8988T (cell line): ENCODE measurements around the gene RAB15.
A peak's percentile ranks its signal among the peaks of the same experiment; 100 is the strongest.
"Not testable (repeated sequence)": the region's sequence is repeated elsewhere in the genome, so short reads cannot be mapped to it uniquely, and the experiment has no call there.

Experiments used
- DNase-seq: peaks from one replicate; pipeline ENCODE4 v3.0.0; 2011

Gene RAB15

DNA sequence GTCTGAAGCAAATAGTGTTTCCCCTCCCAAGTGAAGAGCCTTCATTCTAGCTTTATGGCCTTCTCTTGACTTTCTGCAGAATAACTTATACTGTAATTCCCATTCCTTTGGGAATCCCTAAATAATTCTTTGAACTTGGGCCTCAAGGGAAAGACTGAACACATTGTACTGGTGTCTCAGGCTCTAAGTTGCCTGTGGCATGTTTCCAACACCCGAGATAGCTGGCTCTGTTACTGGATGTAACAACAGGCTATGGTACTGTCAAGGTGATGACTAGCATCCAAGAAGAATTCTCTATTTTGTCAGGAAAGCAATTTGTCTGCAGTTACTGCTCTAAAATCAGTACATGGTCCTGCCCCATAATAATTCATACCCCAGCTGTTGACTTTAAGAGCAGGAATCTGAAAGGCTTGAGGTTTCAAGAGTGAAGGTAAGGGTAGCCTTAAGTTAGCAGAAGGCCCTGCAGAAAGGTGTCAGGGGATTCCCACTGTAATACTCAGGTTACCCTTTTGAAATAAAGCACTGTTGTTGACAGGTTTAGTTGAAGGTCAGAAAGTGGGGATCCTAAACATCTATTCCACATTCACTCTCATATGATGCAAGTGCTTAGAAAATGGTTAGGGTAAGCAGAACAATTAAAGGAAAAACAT, 34.8 kb downstream of the RAB15 start:
- no peak for DNase-seq

- no peak for DNase-seq
Measured at GRCh38 chr14:64935508-64935907, 36.6 kb downstream of the RAB15 start.

- DNase-seq, result no peak
Measured at GRCh38 chr14:64934338-64934929, 37.7 kb downstream of the RAB15 start.

DNA sequence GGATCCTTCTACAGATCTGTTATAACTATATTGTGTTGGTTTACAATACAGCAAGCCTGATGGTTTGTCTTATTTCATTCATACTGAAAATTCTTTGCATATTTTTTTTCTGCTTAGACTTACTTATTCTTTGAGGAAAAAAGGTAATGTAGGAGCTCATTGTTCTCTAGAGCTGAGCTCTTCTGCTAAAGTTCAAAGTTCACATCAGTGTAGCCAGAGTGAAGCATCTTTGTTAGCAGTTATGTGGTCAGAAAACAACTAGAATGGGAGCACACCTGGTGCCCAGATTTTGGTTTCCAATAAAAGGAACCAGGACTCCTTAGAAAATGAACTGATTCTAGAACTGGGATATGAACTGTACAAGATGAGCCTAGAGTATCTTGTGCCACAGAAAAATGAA, 39.9 kb downstream of the RAB15 start:
- DNase-seq, result no peak

- no peak for DNase-seq
Measured at GRCh38 chr14:64931123-64931522, 41.0 kb downstream of the RAB15 start.

DNA sequence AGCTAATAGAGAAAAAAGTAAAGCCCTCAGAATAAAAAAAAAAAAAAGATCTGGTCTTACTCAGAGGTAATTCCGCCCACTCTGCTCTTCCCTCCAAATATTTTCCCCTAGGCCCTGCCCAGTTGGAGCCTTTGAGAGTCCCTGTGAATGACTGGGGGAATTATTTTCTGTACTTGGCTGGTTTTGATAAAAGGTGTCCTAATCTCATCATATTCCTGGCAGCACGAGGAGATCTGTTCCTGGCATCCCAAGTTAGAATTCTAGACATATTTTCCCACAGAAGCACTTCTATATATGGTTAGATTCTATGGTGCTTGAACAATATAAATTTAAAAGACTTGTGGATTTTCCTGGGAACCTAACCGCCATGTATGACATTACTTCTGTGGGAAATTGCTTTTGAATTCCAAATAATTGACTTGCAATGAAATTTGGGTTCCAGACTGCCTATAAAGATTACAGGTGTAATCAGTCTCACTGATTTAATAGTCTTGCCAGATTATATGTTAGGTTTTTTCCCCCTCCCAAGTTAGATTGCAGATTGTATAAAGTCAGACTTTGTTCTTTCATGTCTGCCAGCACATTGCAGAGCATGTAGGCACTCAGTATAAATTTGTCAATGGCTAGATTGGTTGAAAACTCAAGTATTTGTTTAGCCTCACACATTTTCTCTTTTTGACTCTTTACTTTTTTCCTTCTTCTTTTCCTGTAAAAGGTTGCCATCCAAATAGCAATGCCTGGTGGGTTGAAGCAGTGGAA, 41.9 kb downstream of the RAB15 start:
- no peak for DNase-seq

- no peak for DNase-seq
Measured at GRCh38 chr14:64929014-64929359, 43.1 kb downstream of the RAB15 start.

DNA sequence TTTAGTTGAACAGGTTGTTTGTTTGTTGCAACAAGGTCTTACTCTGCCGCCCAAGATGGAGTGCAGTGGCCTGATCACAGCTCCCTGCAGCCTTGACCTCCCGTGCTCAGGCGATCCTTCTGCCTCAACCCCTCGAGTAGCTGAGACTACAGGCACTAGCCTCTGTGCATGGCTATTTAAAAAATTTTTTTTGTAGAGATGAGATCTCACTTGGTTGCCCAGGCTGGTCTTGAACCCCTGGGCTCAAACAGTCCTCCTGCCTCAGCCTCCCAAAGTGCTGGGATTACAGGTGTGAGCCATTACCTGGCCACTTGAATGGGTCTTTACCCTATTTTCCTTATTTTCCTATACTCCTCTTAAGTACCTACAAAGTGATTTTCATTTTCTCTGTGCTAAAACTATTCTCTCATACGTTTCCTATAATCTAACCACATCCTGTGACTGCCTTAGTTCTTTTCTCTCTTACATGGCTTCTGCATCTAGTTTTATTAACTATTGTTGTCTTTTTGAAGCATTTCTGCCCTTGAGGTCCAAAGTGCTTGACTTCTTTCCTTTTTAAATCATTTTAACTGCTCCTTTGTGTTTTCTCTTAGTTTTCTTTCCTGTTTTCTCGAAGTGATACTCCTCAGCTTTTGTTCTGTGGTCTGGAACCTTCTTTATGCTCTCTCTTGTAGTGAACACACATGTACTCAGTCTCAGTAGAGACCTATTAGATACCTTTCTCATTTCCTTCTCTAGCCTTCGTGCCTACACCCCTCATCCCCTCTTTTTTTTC, 43.7 kb downstream of the RAB15 start:
- no peak for DNase-seq

DNA sequence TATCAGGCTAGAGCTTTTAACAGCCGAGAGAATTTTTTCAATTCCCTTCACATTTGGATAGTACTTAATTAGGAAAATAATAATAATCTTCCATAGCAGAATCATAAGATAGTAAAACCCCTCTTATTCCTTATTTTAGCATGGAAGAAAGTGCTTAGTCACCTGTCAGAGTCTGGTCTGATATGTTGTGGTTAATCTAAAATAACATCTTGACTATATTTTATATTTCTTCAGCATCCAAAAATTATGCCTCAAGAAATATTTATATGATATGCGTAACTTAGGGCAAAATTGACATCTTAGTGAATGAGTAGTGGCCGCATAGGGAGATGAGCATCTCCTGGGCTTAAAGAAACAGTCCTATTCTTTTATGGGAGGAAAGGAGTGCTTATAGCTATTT, 45.1 kb downstream of the RAB15 start:
- DNase-seq, result no peak

DNA sequence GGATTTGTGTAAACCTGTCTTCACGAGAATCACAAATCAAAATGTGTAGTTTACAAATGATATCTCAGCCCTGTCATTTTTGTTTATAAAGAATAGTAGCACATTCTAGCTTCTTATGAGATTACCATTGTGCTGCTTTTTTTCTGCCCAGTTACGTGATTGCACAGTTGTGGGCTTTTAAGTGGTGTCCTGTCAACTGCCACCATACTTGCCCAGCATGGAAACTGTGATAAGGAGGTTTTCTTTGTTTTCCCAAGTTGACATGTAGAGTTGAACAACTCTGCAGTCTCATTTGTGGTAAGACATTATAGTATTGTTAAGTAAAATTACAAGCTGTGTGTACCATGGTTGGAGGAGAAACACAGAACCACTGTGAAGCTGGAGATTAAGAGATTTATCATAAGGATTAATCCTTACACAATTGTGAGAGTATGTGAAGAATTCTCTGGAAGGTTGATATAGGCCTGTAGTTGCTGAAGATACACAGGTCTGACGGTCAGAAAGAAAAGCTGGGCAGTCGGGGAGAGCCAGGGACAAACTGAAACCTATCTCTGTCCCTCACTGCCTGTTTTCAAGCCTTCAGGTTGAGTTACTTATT, 45.6 kb downstream of the RAB15 start:
- DNase-seq, result no peak

- DNase-seq, result no peak
Measured at GRCh38 chr14:64923015-64923414, 49.1 kb downstream of the RAB15 start.

DNA sequence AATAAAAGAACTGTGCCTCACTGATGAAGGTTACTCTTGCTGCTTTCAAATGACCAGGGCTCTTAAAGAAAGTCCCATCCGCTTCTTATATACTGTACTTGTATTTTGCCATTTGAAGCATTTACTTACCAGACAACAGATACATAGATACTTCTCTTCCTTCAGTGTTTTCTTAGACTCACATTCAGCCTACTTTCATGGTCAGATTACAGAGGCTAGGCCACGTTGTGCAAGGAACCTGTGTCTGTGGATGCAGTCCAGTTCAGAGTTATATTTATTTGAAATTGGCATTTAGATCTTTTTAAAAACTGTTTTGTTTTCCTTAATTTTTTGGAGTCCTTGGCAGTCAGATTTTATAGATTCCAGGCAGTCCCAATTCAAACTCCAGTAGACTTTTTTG, 51.7 kb downstream of the RAB15 start:
- DNase-seq, result no peak

- no peak for DNase-seq
Measured at GRCh38 chr14:64919618-64920017, 52.5 kb downstream of the RAB15 start.

DNA sequence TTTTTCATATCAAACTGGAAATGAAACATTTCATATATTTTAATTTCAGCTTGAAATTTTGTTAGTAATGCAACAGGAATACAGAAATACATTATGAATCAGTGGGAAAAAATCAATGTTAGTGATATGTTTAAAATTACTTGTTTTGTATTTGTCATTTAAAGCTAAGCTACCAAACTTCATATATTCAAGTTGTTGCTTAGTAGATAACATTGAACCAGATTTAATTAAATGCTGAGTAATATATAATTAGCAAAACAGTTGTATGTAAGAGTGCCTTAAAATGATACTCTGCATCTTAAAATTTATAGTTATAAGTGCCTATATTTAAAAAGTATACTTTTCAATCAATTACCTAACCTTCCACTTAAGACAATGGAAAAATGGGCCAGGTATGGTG, 52.9 kb downstream of the RAB15 start:
- DNase-seq, result no peak

DNA sequence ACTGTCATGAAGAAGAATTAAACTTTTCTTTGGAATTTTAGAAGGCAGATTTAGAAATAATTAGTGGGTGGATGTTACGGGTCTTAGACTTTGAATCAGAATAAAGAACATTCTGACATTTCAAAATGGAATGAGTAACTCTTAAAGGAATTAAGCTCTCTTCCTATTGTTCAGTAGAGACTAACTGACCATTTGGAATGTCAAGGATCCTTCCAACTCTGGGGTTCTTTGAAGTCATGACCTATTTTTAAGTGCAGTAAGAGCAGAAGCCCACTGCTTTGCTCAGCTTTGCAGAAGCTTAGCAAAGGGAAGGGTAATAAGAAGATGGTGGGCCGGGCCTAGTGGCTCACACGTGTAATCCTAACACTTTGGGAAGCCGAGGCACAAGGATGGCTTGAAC, 53.9 kb downstream of the RAB15 start:
- DNase-seq, result no peak

DNA sequence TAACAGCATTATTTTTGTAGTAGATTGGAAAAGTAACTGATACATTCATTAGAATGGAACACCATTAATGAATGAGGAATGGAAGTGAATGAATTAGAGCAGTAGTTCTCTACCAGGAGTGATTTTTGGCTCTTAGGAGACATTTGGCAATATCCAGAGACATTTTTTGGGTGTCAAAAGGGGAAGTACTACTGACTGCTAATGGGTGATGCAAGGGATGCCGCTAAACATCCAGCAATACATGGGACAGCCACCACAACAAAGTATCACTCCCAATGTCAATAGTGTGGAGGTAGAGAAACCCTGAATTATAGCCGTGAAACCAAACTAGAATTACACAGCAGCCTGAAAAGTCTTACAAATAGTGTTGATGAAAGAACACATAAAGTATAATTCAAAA, 56.3 kb downstream of the RAB15 start:
- DNase-seq, result no peak

DNA sequence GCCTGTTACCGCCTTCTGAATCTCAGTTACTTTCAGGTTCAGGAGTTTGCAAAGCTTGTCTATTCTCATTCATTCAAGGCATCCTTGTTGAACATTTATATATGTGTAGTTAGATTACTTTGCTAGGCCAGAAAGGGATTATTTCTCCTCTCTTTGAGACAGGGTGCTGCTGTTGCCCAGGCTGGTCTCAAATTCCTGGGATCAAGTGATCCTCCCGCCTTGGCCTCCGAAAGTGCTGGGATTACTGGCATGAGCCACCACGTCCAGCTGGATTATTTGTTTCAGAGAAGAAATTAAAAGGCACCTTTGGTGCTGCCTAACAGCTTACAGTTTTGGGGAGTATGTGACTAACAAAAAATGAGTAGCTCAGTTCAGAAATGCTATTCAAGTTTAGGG, 57.1 kb downstream of the RAB15 start:
- DNase-seq, result no peak

DNA sequence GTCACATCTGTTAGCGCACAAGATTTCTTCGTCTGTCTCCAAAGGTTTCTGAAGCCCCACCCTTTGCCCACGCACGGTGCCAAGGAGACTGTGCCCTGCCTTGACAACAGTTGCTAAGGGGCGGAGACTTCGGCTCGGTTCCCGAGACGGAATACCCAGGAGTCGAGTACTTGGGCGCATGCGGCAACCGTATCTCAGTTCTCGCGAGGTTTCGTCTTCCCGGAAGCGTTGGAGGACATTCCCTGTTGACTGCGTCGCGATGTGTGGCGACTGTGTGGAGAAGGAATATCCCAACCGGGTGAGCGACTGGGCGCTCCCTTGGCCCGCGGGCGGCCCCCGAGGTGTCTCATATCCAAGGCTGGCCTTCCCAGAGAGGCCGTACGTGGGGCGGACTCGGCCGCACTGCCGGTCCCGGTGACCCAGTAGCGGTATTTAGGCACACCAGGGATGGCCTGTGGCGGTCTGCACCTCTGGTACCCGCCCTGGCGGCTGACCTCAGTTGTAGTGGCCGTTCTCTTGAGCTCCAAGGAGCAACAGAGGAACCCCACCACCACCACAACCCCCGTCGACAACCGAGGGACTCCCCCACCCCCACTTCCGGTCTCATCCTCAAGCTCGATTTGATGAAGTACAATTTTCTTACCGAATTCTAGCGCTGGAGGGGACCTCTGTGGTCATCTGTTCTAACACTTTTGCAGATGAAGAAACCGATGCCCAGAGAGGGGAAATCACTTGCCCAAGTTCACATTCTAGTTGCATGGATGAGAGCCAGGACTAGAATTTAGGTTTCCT, 57.7 kb downstream of the RAB15 start, which contains the start of gene CHURC1:
Gene CHURC1, plus strand, starts transcription at position 219 of the 792 bp plus-strand sequence. Its CDS starts 41 bp downstream, at position 260.
- DNase-seq, result peak; percentile 64

GRCh38 chr14:64913477-64913876, 58.7 kb downstream of the RAB15 start:
- DNase-seq, result not testable (repeated sequence)

DNA sequence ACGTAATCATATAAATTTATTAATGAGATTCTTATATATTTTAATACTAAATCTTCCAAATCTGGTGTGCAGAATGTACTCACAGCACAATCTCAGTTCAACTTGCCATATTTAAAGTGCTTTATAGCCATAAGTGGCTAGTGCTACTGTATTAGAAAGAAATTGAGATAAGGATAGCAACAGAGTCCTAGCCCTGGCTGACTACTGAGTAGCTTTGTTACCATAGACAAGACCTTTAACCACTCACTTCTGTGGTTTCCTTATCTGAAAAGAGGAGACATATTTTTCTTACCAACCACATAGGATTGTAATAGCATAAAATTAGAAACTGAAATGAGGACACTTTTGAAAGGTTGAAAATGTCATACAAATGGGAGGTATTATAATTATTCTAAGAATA, 59.9 kb downstream of the RAB15 start:
- no peak for DNase-seq

- DNase-seq, result no peak
Measured at GRCh38 chr14:64910847-64911495, 61.2 kb downstream of the RAB15 start.

- DNase-seq, result no peak
Measured at GRCh38 chr14:64906022-64906421, 66.1 kb downstream of the RAB15 start.
